NCI-H1417 (cell line): ENCODE results near the gene TGFB1I1.
"Not testable (repeated sequence)": the region's sequence is repeated elsewhere in the genome, so short reads cannot be mapped to it uniquely, and the experiment has no call there.

Experiments
- DNase-seq, 3 experiments: peaks; one replicate each; lab custom pipeline; 2025; lab: John Stamatoyannopoulos, UW

The TGFB1I1 gene

DNA sequence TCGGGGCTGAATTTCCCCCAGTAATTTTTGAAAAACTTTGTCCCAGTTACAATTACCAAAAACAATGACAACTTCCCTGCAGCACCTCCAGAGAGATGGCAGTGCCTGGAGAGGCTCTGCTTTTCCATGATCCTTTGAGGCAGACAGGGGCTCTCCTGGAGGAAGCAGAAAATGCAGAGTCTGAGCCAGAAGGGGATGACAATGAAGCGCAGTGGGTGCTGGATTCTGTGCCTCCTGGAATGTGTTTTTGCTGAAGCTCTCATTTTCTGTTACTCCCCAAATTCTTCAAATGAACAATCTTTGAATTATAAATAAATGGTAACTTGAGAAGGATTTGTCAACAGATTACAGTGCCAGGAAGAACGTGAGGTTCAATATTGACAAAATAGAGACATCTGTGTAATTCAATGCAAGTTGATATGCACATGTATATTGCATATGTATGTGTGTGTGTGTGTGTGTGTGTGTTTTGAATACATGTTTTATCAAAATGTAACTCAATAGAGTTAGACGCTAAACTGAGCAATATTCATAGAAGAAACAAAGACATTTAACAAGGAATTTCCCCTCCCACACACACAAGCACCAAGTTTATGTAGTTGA is 45.9 kb downstream of the TGFB1I1 start:
- DNase-seq, result no peak

DNA sequence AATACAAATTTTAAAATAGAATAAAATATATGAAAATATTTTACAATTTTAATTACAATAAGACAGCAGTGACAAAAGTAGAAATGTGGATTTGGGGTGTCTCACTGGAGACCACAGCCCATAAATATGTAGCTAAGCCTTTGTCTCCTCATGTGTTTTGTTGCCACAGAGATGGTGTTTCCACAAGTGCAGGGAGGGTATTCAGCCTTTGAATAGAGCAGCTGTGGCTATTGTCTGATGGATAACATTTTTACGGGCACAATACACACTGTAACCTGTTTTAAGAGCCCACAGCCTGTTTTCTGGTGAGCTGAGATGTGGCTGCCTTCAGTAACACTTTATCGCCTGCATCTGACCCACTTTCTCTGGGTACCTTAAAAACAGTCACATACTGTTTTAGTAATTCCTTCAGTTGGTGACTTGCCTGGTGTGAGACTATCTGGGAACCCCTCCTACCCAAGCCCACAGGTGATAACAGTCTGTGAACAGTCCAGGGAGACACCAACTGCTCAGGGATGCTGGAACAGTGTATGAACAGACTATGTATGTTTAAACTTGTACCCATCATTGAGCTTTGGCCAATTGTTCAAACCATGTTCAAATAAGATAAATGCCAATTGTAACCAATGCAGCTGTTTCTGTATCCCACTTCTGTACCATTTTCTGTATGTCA is 47.9 kb downstream of the TGFB1I1 start:
- peak in 2 of 3 experiments; percentile 39 to 79 for DNase-seq

DNA sequence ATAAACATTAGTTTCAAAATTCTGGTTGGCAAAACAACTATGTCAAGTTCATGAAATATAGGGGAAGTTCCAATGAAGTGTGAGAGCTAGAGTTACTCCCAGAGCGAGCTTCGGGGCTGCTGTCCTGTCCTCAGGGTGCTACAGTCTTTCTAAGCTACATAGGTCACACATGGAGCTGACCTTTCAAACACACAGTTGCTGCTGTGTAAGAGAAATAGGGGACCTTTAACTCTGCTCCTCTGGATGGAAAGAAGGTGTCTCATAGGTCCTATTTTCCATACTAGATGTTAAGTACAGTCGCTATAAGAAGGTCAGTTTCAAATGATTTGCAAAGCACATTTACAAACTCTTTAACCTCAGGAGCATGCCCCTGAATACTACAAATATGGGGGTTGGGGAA is 49.4 kb downstream of the TGFB1I1 start:
- DNase-seq, result no peak

DNA sequence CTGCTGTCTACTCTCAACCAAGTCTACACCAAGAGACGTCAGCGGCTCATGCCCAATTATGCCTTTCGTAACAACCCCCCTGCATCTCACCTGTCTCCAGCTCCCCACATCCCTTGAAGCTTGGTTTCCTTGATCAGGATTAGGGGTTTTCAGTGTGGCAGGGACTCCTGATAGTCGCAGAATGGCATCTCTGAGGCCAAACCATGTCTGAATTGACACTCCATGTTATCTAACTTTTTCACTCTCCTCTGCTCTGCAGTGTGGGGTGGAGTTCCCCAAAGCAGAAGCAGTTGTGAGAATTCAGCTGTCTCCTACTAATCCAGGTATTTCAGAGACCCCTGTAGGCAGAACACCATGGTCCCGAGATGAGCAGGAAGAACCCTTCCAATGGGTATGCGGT is 50.1 kb downstream of the TGFB1I1 start:
- no peak for DNase-seq

DNA sequence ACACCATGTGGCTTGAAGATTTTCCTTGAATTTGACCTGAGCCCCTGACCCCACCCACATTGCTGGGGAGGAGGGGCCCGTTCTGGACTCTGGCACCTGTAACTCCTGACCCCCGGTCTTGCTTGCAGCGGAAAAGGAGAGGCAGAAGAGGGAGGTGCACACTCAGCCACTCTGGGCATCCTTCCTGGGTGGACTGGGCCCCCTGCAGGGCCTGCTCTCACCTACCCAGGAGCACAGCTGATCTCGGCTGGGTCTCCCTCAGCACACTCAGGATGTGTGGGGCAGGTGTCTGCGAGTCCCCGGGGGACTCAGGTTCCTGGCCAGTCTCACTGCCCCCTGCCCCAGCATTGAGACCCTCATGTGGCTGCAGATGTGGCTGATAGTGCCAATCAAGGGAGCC is 51.8 kb downstream of the TGFB1I1 start:
- DNase-seq, result not testable (repeated sequence)

DNA sequence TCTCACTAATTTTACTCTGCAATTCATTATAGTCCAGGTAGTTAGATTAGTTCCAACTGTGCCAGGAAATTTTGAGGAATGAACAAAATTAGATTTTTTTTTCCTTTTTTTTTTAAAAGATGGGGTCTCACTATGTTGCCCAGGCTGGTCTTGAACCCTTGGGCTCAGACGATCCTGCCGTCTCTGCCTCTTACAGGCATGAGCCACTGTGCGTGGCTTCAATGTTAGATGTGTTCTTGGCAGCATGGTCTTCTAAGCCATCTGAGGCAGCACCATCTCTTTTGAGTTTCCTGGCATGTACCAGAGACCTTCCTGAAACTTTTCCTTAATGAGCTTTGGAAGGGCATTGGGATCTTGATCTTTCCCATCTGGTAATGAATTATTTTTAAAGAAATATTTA is 53.2 kb downstream of the TGFB1I1 start:
- DNase-seq, result no peak
